IPS-18c (cell line): ENCODE data around the gene TMEM45A.
"Not testable (repeated sequence)": the region's sequence is repeated elsewhere in the genome, so short reads cannot be mapped to it uniquely, and the experiment has no call there.

Experiments used
- H3K4me3 ChIP-seq: 2 replicates; pipeline ENCODE4 v1.7.0; 2013; ENCODE audit warnings: low read depth, mild to moderate bottlenecking, low read length, moderate library complexity; ENCODE audit not compliant: insufficient read depth
- H3K9me3 ChIP-seq: one replicate; pipeline ENCODE4 v1.6.1; 2013; ENCODE audit warnings: mild to moderate bottlenecking, low read length, moderate library complexity; ENCODE audit not compliant: control insufficient read depth, insufficient read depth

Gene TMEM45A

GRCh38 chr3:100471444-100471843, 21.0 kb upstream of the TMEM45A start:
- Histone ChIP-seq H3K9me3 (peaks cover 4% of the 10 kb centered on the region), H3K4me3 (no peak overlapping the region)

GRCh38 chr3:100477851-100478360, 14.5 kb upstream of the TMEM45A start:
- H3K9me3 ChIP-seq, H3K4me3 ChIP-seq: not testable (repeated sequence)

- not testable (repeated sequence) for H3K4me3 ChIP-seq, H3K9me3 ChIP-seq
Measured at GRCh38 chr3:100478521-100478920, 13.9 kb upstream of the TMEM45A start.

- H3K9me3 ChIP-seq: peaks cover 2% of the 10 kb centered on the region
Measured at GRCh38 chr3:100480081-100480480, 12.3 kb upstream of the TMEM45A start.

GRCh38 chr3:100482176-100482575, 10.2 kb upstream of the TMEM45A start:
- H3K9me3 ChIP-seq: peaks cover 2% of the 10 kb centered on the region
- no peak overlapping the region for H3K4me3 ChIP-seq

More at GRCh38 chr3:100480081-100480480, 12.3 kb upstream of the TMEM45A start:
- no peak overlapping the region for H3K4me3 ChIP-seq

GRCh38 chr3:100483529-100483928, 8.9 kb upstream of the TMEM45A start:
- Histone ChIP-seq H3K9me3 (no peaks in the 10 kb centered on the region), H3K4me3 (no peak overlapping the region)

- Histone ChIP-seq H3K4me3 (no peak overlapping the region), H3K9me3 (no peaks in the 10 kb centered on the region)
Measured at GRCh38 chr3:100486808-100487207, 5.6 kb upstream of the TMEM45A start.

- Histone ChIP-seq H3K4me3 (no peak overlapping the region), H3K9me3 (no peaks in the 10 kb centered on the region)
Measured at GRCh38 chr3:100489118-100489517, 3.3 kb upstream of the TMEM45A start.

GRCh38 chr3:100496711-100497261, 4.4 kb downstream of the TMEM45A start:
- Histone ChIP-seq H3K9me3 (no peaks in the 10 kb centered on the region), H3K4me3 (no peak overlapping the region)

- H3K9me3 ChIP-seq: peaks cover 2% of the 10 kb centered on the region
- no peak overlapping the region for H3K4me3 ChIP-seq
Measured at GRCh38 chr3:100499651-100500050, 7.2 kb downstream of the TMEM45A start.

GRCh38 chr3:100500320-100500880, 8.0 kb downstream of the TMEM45A start:
- Histone ChIP-seq H3K4me3 (no peak overlapping the region), H3K9me3 (peaks cover 2% of the 10 kb centered on the region)

GRCh38 chr3:100503448-100503847, 11.0 kb downstream of the TMEM45A start:
- no peak overlapping the region for H3K4me3 ChIP-seq
- H3K9me3 ChIP-seq: peaks cover 6% of the 10 kb centered on the region

- Histone ChIP-seq H3K9me3 (peaks cover 6% of the 10 kb centered on the region), H3K4me3 (no peak overlapping the region)
Measured at GRCh38 chr3:100506355-100506754, 13.9 kb downstream of the TMEM45A start.

- not testable (repeated sequence) for H3K4me3 ChIP-seq, H3K9me3 ChIP-seq
Measured at GRCh38 chr3:100509818-100510217, 17.4 kb downstream of the TMEM45A start.

GRCh38 chr3:100516232-100516631, 23.8 kb downstream of the TMEM45A start:
- H3K4me3 ChIP-seq: no peak overlapping the region

GRCh38 chr3:100516838-100517237, 24.4 kb downstream of the TMEM45A start:
- Histone ChIP-seq H3K4me3 (no peak overlapping the region), H3K9me3 (no peaks in the 10 kb centered on the region)

More at GRCh38 chr3:100516232-100516631, 23.8 kb downstream of the TMEM45A start:
- no peaks in the 10 kb centered on the region for H3K9me3 ChIP-seq

GRCh38 chr3:100517276-100517675, 24.9 kb downstream of the TMEM45A start:
- H3K4me3 ChIP-seq: no peak overlapping the region
- H3K9me3 ChIP-seq: no peaks in the 10 kb centered on the region

- H3K4me3 ChIP-seq: no peak overlapping the region
- H3K9me3 ChIP-seq: no peaks in the 10 kb centered on the region
Measured at GRCh38 chr3:100518244-100518643, 25.8 kb downstream of the TMEM45A start.

- H3K9me3 ChIP-seq: no peaks in the 10 kb centered on the region
- no peak overlapping the region for H3K4me3 ChIP-seq
Measured at GRCh38 chr3:100518983-100519382, 26.6 kb downstream of the TMEM45A start.
